Right lobe of liver (tissue), 4 donors: Measurements from ENCODE around the gene ABHD12.

Experiments used
- CTCF ChIP-seq, 4 donors: fragments of 200-600 bp in 3 of 4; fragments of 450-650 bp in 1 of 4; IDR thresholded peaks; one replicate each; pipeline versions ENCODE4 v1.5.1 to v1.8.0; 2016 to 2022; ENCODE audit warnings: antibody characterized with exemption in 4 of 4, mild to moderate bottlenecking in 2 of 4
- POLR2A ChIP-seq: fragments of 450-650 bp; IDR thresholded peaks from one replicate; pipeline ENCODE4 v1.6.1; 2017; ENCODE audit warnings: antibody characterized with exemption, mild to moderate bottlenecking
- donor health status: DM: no; HTN: no; CAD: no.
- donor health status: DM: no; HTN: no; CAD: no.
- donor health status: DM: no; HTN: yes; CAD: no.

- TF ChIP-seq POLR2A, result peak; percentile 67
- TF ChIP-seq CTCF (IDR thresholded peaks at IDR 0.05), result peak in 2 of 4 donors; percentile 13 to 14
Measured at GRCh38 chr20:25254986-25255680, 135.5 kb downstream of the ABHD12 start.
